Measurements from ENCODE around the gene ZDHHC7.

DNA sequence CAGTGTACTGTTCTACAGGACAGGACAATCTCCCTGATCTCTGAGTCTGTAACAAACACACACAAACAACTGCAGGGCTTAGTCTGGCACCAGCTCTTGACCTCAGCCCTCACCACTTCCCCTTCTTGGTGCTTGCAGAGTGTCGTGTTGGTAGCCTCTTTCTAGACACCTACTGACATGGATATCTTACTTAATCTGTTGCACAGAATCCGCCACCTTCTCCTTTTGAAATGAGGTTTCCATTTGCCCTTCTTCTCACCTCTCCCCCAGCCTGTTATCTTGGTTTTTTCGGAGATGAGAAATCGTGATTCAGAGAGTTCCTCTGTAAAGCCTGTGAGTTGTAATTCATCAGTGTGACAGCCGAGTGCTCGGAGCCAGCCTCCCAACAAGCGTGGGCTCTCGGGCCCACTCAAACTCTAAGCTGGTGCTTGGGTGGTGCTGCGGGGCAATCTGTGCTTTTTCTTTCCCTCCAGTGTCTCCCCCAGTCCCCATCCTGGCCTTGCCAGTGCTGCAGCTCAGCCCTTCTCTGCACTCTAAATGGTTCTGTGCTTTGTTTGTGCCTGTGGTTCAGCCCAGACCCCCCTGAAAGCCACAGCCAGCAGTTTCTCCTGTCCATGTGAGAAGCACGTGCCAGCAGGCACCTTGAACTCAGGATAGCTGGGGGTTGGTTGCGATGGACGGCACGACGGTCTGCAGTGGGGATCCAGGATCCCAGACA, 44.3 kb upstream of the ZDHHC7 start:
- TF ChIP-seq EZH2phosphoT487 (IDR thresholded peaks at IDR 0.05; ENCODE audit: insufficient read depth, low read depth) (no peak), EZH2 (IDR thresholded peaks at IDR 0.05; ENCODE audit: insufficient read depth, poor library complexity, severe bottlenecking) (no peak)
